IMR-90 (cell line): Measurements from ENCODE around the gene CFAP97D2. TPM values are rescaled to one million over a fixed set of nuclear protein-coding genes. Genes with fewer than 3 reads are reported as not detected.

ENCODE experiments used
- ATAC-seq: fragments of 200-7000 bp; cut with Tn5 transposase; 2 replicates; pipeline ENCODE4 v1.9.1; 2020; ENCODE audit warnings: low read depth, mild to moderate bottlenecking, moderate library complexity
- BruUV-seq: library from RNA; stranded (reverse); fragments of 400-500 nt; replicated peaks from 2 replicates; lab custom pipeline; 2021; lab: Mats Ljungman, UMichigan
- CTCF ChIA-PET: fragments of 300-600 bp; formaldehyde crosslinking; extraction: SDS; loops from one replicate; lab custom pipeline; 2021; ENCODE audit warnings: antibody characterized with exemption; lab: Yijun Ruan, JAX
- POLR2A ChIA-PET: fragments of 300-600 bp; sonication (Branson Sonifier 250); formaldehyde crosslinking; loops from one replicate; lab custom pipeline; 2022; ENCODE audit warnings: antibody characterized with exemption; ENCODE audit not compliant: unreplicated experiment; lab: Charles Lee
- DNase-seq: peaks from one replicate; pipeline ENCODE4 v3.0.0; 2013
- H2AFZ ChIP-seq: replicated peaks from 2 replicates; pipeline ENCODE3; 2013; ENCODE audit warnings: low read length, mild to moderate bottlenecking; ENCODE audit not compliant: poor library complexity
- H2AK5ac ChIP-seq: 2 replicates; pipeline ENCODE4 v1.6.1; 2013; ENCODE audit warnings: low read depth, low read length, inconsistent platforms
- H2AK9ac ChIP-seq: replicated peaks from 2 replicates; pipeline ENCODE3; 2013; ENCODE audit warnings: mild to moderate bottlenecking, low read depth, low read length, moderate library complexity; ENCODE audit not compliant: poor library complexity
- H2BK120ac ChIP-seq: 2 replicates; pipeline ENCODE4 v1.6.1; 2013; ENCODE audit warnings: low read depth, low read length, inconsistent platforms
- H2BK15ac ChIP-seq: 3 replicates; pipeline ENCODE4 v1.6.1; 2013; ENCODE audit warnings: low read depth, low read length, inconsistent platforms
- H2BK20ac ChIP-seq: 2 replicates; pipeline ENCODE4 v1.6.1; 2013; ENCODE audit warnings: low read depth, mild to moderate bottlenecking, inconsistent platforms, low read length, moderate library complexity
- H2BK5ac ChIP-seq: 2 replicates; pipeline ENCODE4 v1.6.1; 2013; ENCODE audit warnings: mild to moderate bottlenecking, low read depth, low read length, inconsistent platforms; ENCODE audit not compliant: poor library complexity, severe bottlenecking
- H3K14ac ChIP-seq: replicated peaks from 2 replicates; pipeline ENCODE4 v1.6.1; 2013; ENCODE audit warnings: low read depth, low read length, inconsistent platforms
- H3K18ac ChIP-seq: 2 replicates; pipeline ENCODE4 v1.6.1; 2013; ENCODE audit warnings: low read depth, low read length, control low read depth
- H3K23ac ChIP-seq: 2 replicates; pipeline ENCODE4 v1.6.1; 2013; ENCODE audit warnings: low read depth, low read length, inconsistent platforms
- H3K27ac ChIP-seq: 2 replicates; pipeline ENCODE4 v1.5.1; 2013; ENCODE audit warnings: mild to moderate bottlenecking, control low read depth, low read length; ENCODE audit not compliant: insufficient read depth
- H3K27me3 ChIP-seq: 2 replicates; pipeline ENCODE4 v1.6.1; 2013; ENCODE audit warnings: low read length; ENCODE audit not compliant: control insufficient read depth, insufficient read depth
- H3K36me3 ChIP-seq: 2 replicates; pipeline ENCODE4 v1.6.1; 2013; ENCODE audit warnings: low read length, mixed read lengths; ENCODE audit not compliant: control insufficient read depth, insufficient read depth
- H3K4ac ChIP-seq: 2 replicates; pipeline ENCODE4 v1.6.1; 2013; ENCODE audit warnings: low read depth, low read length, inconsistent platforms
- H3K4me1 ChIP-seq: 2 replicates; pipeline ENCODE4 v1.6.1; 2013; ENCODE audit warnings: low read length, mixed read lengths; ENCODE audit not compliant: control insufficient read depth, insufficient read depth
- H3K4me2 ChIP-seq: 2 replicates; pipeline ENCODE4 v1.6.1; 2013; ENCODE audit warnings: low read depth, mild to moderate bottlenecking, control low read depth, low read length, moderate library complexity
- H3K4me3 ChIP-seq: 2 replicates; pipeline ENCODE4 v1.5.1; 2013; ENCODE audit warnings: low read depth, mild to moderate bottlenecking, control low read depth, low read length, moderate library complexity; ENCODE audit not compliant: insufficient read depth
- H3K56ac ChIP-seq: 2 replicates; pipeline ENCODE4 v1.6.1; 2013; ENCODE audit warnings: low read length, inconsistent platforms; ENCODE audit not compliant: insufficient read depth; ENCODE audit errors: extremely low read depth
- H3K79me1 ChIP-seq, 2 experiments: 2 replicates each; pipeline ENCODE4 v1.6.1; 2013; ENCODE audit warnings: low read length in 2 of 2, inconsistent platforms in 1 of 2, low read depth in 1 of 2
- H3K9ac ChIP-seq: 2 replicates; pipeline ENCODE4 v1.6.1; 2013; ENCODE audit warnings: low read depth, low read length, control low read depth
- H3K9me1 ChIP-seq: 2 replicates; pipeline ENCODE4 v1.6.1; 2013; ENCODE audit warnings: low read length, inconsistent platforms; ENCODE audit not compliant: insufficient read depth
- H3K9me3 ChIP-seq: 2 replicates; pipeline ENCODE4 v1.6.1; 2013; ENCODE audit warnings: low read length; ENCODE audit not compliant: control insufficient read depth, insufficient read depth
- H4K20me1 ChIP-seq: 2 replicates; pipeline ENCODE4 v1.6.1; 2013; ENCODE audit warnings: low read length, inconsistent platforms; ENCODE audit not compliant: insufficient read depth
- H4K5ac ChIP-seq: 2 replicates; pipeline ENCODE4 v1.6.1; 2013; ENCODE audit warnings: mild to moderate bottlenecking, low read depth, low read length, control low read depth
- H4K8ac ChIP-seq, 2 experiments: 2 replicates each; pipeline ENCODE4 v1.6.1; 2013; ENCODE audit warnings: low read depth in 2 of 2, low read length in 2 of 2, control low read depth in 1 of 2, inconsistent platforms in 1 of 2
- H4K91ac ChIP-seq: 2 replicates; pipeline ENCODE4 v1.6.1; 2013; ENCODE audit warnings: low read depth, low read length, inconsistent platforms; ENCODE audit not compliant: insufficient read depth
- CEBPB ChIP-seq: IDR thresholded peaks from 2 replicates; pipeline ENCODE4 v1.6.1; 2012; ENCODE audit warnings: low read depth, low read length, improper control_type of control experiment
- CHD1 ChIP-seq: IDR thresholded peaks from 2 replicates; pipeline ENCODE4 v1.6.1; 2012; ENCODE audit warnings: low read depth, low read length, improper control_type of control experiment
- FOS ChIP-seq: fragments of 150-350 bp; IDR thresholded peaks from 2 replicates; pipeline ENCODE4 v1.6.1; 2016; ENCODE audit warnings: low read depth, low read length
- MAFK ChIP-seq: IDR thresholded peaks from 2 replicates; pipeline ENCODE4 v1.6.1; 2012; ENCODE audit warnings: low read depth, low read length, improper control_type of control experiment
- MXI1 ChIP-seq: IDR thresholded peaks from 2 replicates; pipeline ENCODE4 v1.6.1; 2012; ENCODE audit warnings: low read depth, mild to moderate bottlenecking, low read length, moderate library complexity, borderline replicate concordance
- NFE2L2 ChIP-seq: fragments of 150-350 bp; IDR thresholded peaks from 2 replicates; pipeline ENCODE4 v1.6.1; 2016; ENCODE audit warnings: low read depth, mild to moderate bottlenecking, low read length
- RAD21 ChIP-seq: IDR thresholded peaks from 2 replicates; pipeline ENCODE4 v1.6.1; 2012; ENCODE audit warnings: low read length, improper control_type of control experiment
- RFX5 ChIP-seq: IDR thresholded peaks from 2 replicates; pipeline ENCODE4 v1.8.0; 2012; ENCODE audit warnings: low read depth, mild to moderate bottlenecking, low read length, moderate library complexity
- SMC3 ChIP-seq: fragments of 150-350 bp; IDR thresholded peaks from 2 replicates; pipeline ENCODE4 v1.6.1; 2016; ENCODE audit warnings: low read depth, mild to moderate bottlenecking, antibody characterized with exemption, low read length, moderate library complexity
- USF2 ChIP-seq: fragments of 150-350 bp; IDR thresholded peaks from 2 replicates; pipeline ENCODE4 v1.6.1; 2017; ENCODE audit warnings: mild to moderate bottlenecking, antibody characterized with exemption, low read length, low read depth
- WGBS, 2 experiments: methylation state at CpG; one replicate each; pipeline versions ENCODE4 v1.1.5 to v1.1.7; 2013; ENCODE audit warnings: missing lambda C conversion rate in 2 of 2; ENCODE audit not compliant: insufficient read length in 1 of 2; ENCODE audit errors: extremely low coverage in 2 of 2; 5-methylcytosine and 5-hydroxymethylcytosine counted together
- dilution Hi-C: fragments of 300-500 bp; cut with HindIII; formaldehyde crosslinking; loops from one replicate; pipeline ENCODE4 v1.14.3; 2018; ENCODE audit warnings: low sequenced_read_pairs; ENCODE audit not compliant: unreplicated experiment
- in situ Hi-C: fragments of 300-500 bp; cut with MboI; formaldehyde crosslinking; loops from 3 replicates; pipeline ENCODE4 v1.14.3; 2019; ENCODE audit warnings: low sequenced_read_pairs, inconsistent platforms, mixed read lengths
- intact Hi-C: fragments of 100-400 bp; cut with micrococcal nuclease; formaldehyde crosslinking; loops from 2 replicates; pipeline ENCODE4 v1.10.0; 2022
- polyA plus RNA-seq, 3 experiments: library from polyadenylated mRNA; depleted of rRNA; stranded (reverse); fragments of >200 nt; gene quantifications; 2 replicates each; pipeline ENCODE4 v1.2.3, GENCODE V29; 2012; ENCODE audit warnings: low replicate concordance in 1 of 3
- total RNA-seq: library from RNA; depleted of rRNA; stranded (reverse); fragments of >200 nt; gene quantifications from 2 replicates; pipeline ENCODE4 v1.2.3, GENCODE V29; 2012

CFAP97D2 gene
- total and polyA plus RNA-seq, 2 of the 4 experiments (the other 2 are of a cell fraction) = not detected

- no TSS peak for BruUV-seq
- dilution Hi-C loops (no loop called here), intact Hi-C loops (no loop called here), in situ Hi-C loops (no loop called here)
- no peak overlapping the region for H2AK9ac ChIP-seq
- CTCF ChIA-PET = no interaction called here
- H2BK5ac ChIP-seq = no peak overlapping the region
- H3K14ac ChIP-seq = no peak overlapping the region
- no peak overlapping the region for H4K91ac ChIP-seq
- no peak overlapping the region for H2AFZ ChIP-seq
- DNase-seq (no peak), ATAC-seq (no peak)
- H3K23ac ChIP-seq = no peak overlapping the region
- no peak overlapping the region for H4K5ac ChIP-seq
- 83% methylated on average over 4 of the region's 8 CpGs; no CpG with 5 or more reads in 1 of the 2 experiments for WGBS, 2 experiments
- POLR2A ChIA-PET = no interaction called here
- H3K4me1 ChIP-seq = peaks cover 8% of the 10 kb centered on the region
- no peak overlapping the region for H3K27ac ChIP-seq
- H3K4me3 ChIP-seq = no peak overlapping the region
- H3K18ac ChIP-seq = no peak overlapping the region
- peaks cover 3% of the 10 kb centered on the region for H3K36me3 ChIP-seq
- no peak overlapping the region for H4K8ac ChIP-seq
- TF ChIP-seq USF2 = no peak
- no peak for TF ChIP-seq SMC3
- no peak for TF ChIP-seq MAFK
- no peak for TF ChIP-seq CEBPB
- no peak for TF ChIP-seq RFX5
- TF ChIP-seq NFE2L2 = no peak
- no peak for TF ChIP-seq RAD21
- TF ChIP-seq FOS = no peak
- no peak for TF ChIP-seq MXI1
- TF ChIP-seq CHD1 = no peak
- H3K79me1 ChIP-seq = peaks cover 4 to 16% of the 10 kb centered on the region in 2 experiments; a peak in 2 of 4 replicates
- H4K20me1 ChIP-seq = peaks cover 9% of the 10 kb centered on the region; the same call in 1 of the 2 replicates
- H2BK20ac ChIP-seq = no peak overlapping the region
- H3K56ac ChIP-seq = no peak overlapping the region
- no peak overlapping the region for H2AK5ac ChIP-seq
- H3K9ac ChIP-seq = no peak overlapping the region
- H3K4me2 ChIP-seq = no peak overlapping the region
- H3K4ac ChIP-seq = no peak overlapping the region
- H3K27me3 ChIP-seq = no peaks in the 10 kb centered on the region
- H3K9me1 ChIP-seq = no peaks in the 10 kb centered on the region
- H2BK15ac ChIP-seq = no peak overlapping the region
- no peaks in the 10 kb centered on the region for H3K9me3 ChIP-seq
- H2BK120ac ChIP-seq = no peak overlapping the region
Measured at GRCh38 chr13:114231886-114232285, 52.8 kb downstream of the CFAP97D2 start.
